NK-92 (cell line): ENCODE data around the gene ATP6V1F.

ENCODE experiments used
- DNase-seq: peaks from one replicate; lab custom pipeline; 2025; ENCODE audit not compliant: unreplicated experiment; lab: John Stamatoyannopoulos, UW

The ATP6V1F gene

GRCh38 chr7:128862571-128863432 lies at the start of gene ATP6V1F:
Gene ATP6V1F (plus strand): TSS chr7:128862856. CDS start chr7:128862905, 49 bp downstream.
- peak; percentile 95 for DNase-seq

GRCh38 chr7:128814499-128814898 lies 48.2 kb upstream of the ATP6V1F start:
- no peak for DNase-seq

- DNase-seq: no peak
These were observed 47.2 kb upstream of the ATP6V1F start for GRCh38 chr7:128815289-128815942.

GRCh38 chr7:128818694-128819093 lies 44.0 kb upstream of the ATP6V1F start:
- no peak for DNase-seq

- DNase-seq: no peak
These were observed 40.9 kb upstream of the ATP6V1F start for GRCh38 chr7:128821724-128822123.

- no peak for DNase-seq
These were observed 36.1 kb upstream of the ATP6V1F start for GRCh38 chr7:128826512-128826911.

GRCh38 chr7:128826916-128827247 lies 35.8 kb upstream of the ATP6V1F start:
- no peak for DNase-seq

- no peak for DNase-seq
These were observed 35.3 kb upstream of the ATP6V1F start for GRCh38 chr7:128827248-128827958.

- DNase-seq: no peak
These were observed 34.5 kb upstream of the ATP6V1F start for GRCh38 chr7:128827971-128828711.

- DNase-seq: no peak
These were observed 33.1 kb upstream of the ATP6V1F start for GRCh38 chr7:128829391-128830166.

GRCh38 chr7:128830231-128831177 lies 32.2 kb upstream of the ATP6V1F start, which contains the start of gene FLNC:
Gene FLNC (plus strand): TSS chr7:128830406. CDS start chr7:128830638, 232 bp downstream.
- no peak for DNase-seq

GRCh38 chr7:128831178-128831993 lies 31.3 kb upstream of the ATP6V1F start:
- DNase-seq: no peak

GRCh38 chr7:128831994-128832879 lies 30.4 kb upstream of the ATP6V1F start:
- no peak for DNase-seq

- no peak for DNase-seq
These were observed 29.8 kb upstream of the ATP6V1F start for GRCh38 chr7:128832880-128833147.

GRCh38 chr7:128833148-128833945 lies 29.3 kb upstream of the ATP6V1F start:
- no peak for DNase-seq

- DNase-seq: no peak
These were observed 28.7 kb upstream of the ATP6V1F start for GRCh38 chr7:128833946-128834325.

GRCh38 chr7:128835231-128835751 lies 27.4 kb upstream of the ATP6V1F start:
- no peak for DNase-seq
